Natural killer cell (primary cell): Measurements from ENCODE around the gene C1orf159. TPM values are rescaled to one million over a fixed set of nuclear protein-coding genes. Genes with fewer than 3 reads are reported as not detected.
"Not testable (repeated sequence)": the region's sequence is repeated elsewhere in the genome, so short reads cannot be mapped to it uniquely, and the experiment has no call there.

Experiments
- ATAC-seq, 3 donors: fragments of 150-1000 bp in 2 of 3; fragments of 200-7000 bp in 1 of 3; cut with Tn5 transposase; 1 replicate in 1 of 3; 2 replicates in 2 of 3; pipeline ENCODE4 v1.10.0; 2021; ENCODE audit warnings: mild to moderate bottlenecking in 2 of 3, moderate library complexity in 2 of 3
- DNase-seq, 2 donors: peaks; one replicate each; pipeline versions ENCODE4 v3.0.0 to v3.0.0-alpha.2; 2013 to 2021; ENCODE audit warnings: mixed read lengths in 1 of 2
- H3K27ac ChIP-seq: one replicate; pipeline ENCODE4 v1.5.1; 2013; ENCODE audit warnings: mild to moderate bottlenecking, low read length
- H3K27me3 ChIP-seq: one replicate; pipeline ENCODE4 v1.6.1; 2013; ENCODE audit warnings: low read length; ENCODE audit not compliant: control insufficient read depth, insufficient read depth
- H3K36me3 ChIP-seq: one replicate; pipeline ENCODE4 v1.6.1; 2013; ENCODE audit warnings: low read length; ENCODE audit not compliant: control insufficient read depth, insufficient read depth
- H3K4me1 ChIP-seq: one replicate; pipeline ENCODE4 v1.6.1; 2013; ENCODE audit warnings: low read length; ENCODE audit not compliant: control insufficient read depth, insufficient read depth
- H3K4me3 ChIP-seq: one replicate; pipeline ENCODE4 v1.5.1; 2013; ENCODE audit warnings: low read length
- H3K9me3 ChIP-seq: one replicate; pipeline ENCODE4 v1.6.1; 2013; ENCODE audit warnings: low read length; ENCODE audit not compliant: control insufficient read depth, insufficient read depth
- H3K27ac Mint-ChIP-seq, 2 donors: one replicate each; pipeline ENCODE4 v1.8.0; 2022; ENCODE audit warnings: mild to moderate bottlenecking in 2 of 2, mixed read lengths in 2 of 2, moderate library complexity in 1 of 2
- H3K27me3 Mint-ChIP-seq, 2 donors: one replicate each; pipeline ENCODE4 v1.8.0; 2022; ENCODE audit warnings: low read depth in 2 of 2, mixed read lengths in 2 of 2
- H3K36me3 Mint-ChIP-seq: one replicate; pipeline ENCODE4 v1.8.0; 2022; ENCODE audit warnings: mixed read lengths
- H3K4me1 Mint-ChIP-seq, 2 donors: one replicate each; pipeline ENCODE4 v1.8.0; 2022; ENCODE audit warnings: mixed read lengths in 2 of 2
- H3K4me3 Mint-ChIP-seq: one replicate; pipeline ENCODE4 v1.8.0; 2022; ENCODE audit warnings: mild to moderate bottlenecking, moderate library complexity, mixed read lengths
- H3K9me3 Mint-ChIP-seq, 2 donors: one replicate each; pipeline ENCODE4 v1.8.0; 2022; ENCODE audit warnings: mixed read lengths in 2 of 2
- CTCF ChIP-seq: fragments of 200-600 bp; IDR thresholded peaks from one replicate; pipeline ENCODE4 v1.8.0; 2022; ENCODE audit warnings: antibody characterized with exemption
- WGBS: methylation state at CpG from one replicate; pipeline ENCODE4 v1.1.7; 2013; ENCODE audit warnings: missing lambda C conversion rate; ENCODE audit not compliant: insufficient coverage; 5-methylcytosine and 5-hydroxymethylcytosine counted together
- intact Hi-C: fragments of 100-400 bp; cut with micrococcal nuclease; formaldehyde crosslinking; loops from one replicate; pipeline ENCODE4 v1.14.2; 2022
- total RNA-seq, 4 donors: library from RNA; stranded (reverse); fragments of 120-200 nt in 1 of 4; gene quantifications; one replicate each; pipeline versions ENCODE4 v1.2.3 to v1.2.4, GENCODE V29; 2013 to 2022

The C1orf159 gene
- total RNA-seq, 3 donors from 2014 or later (not counting 1 experiment from before 2014, with no cell fraction given): 19.6 to 25.1 (median 21.5) TPM

- ATAC-seq (no peak), DNase-seq (no peak)
- no peaks in the 10 kb centered on the region for H3K4me1 ChIP-seq
- intact Hi-C loops: no loop called here
- no peaks in the 10 kb centered on the region for H3K9me3 ChIP-seq
- H3K27ac ChIP-seq: no peak overlapping the region
- Mint-ChIP-seq H3K9me3 (no peaks in the 10 kb centered on the region), H3K4me3 (no peak overlapping the region), H3K36me3 (no peaks in the 10 kb centered on the region), H3K4me1 (peaks cover 0 to 5% of the 10 kb centered on the region in 2 donors), H3K27me3 (no peaks in the 10 kb centered on the region), H3K27ac (no peak overlapping the region)
- 99% methylated on average over 11 of the region's 11 CpGs for WGBS
- no peak overlapping the region for H3K4me3 ChIP-seq
- H3K36me3 ChIP-seq: no peaks in the 10 kb centered on the region
- no peak for TF ChIP-seq CTCF
- no peaks in the 10 kb centered on the region for H3K27me3 ChIP-seq
These were observed 15.6 kb downstream of the C1orf159 start for GRCh38 chr1:1100296-1100695.

- intact Hi-C loops: no loop called here
- DNase-seq (no peak), ATAC-seq (no peak)
- 74% methylated on average over 3 of the region's 4 CpGs for WGBS
- H3K27ac Mint-ChIP-seq: no peak overlapping the region
- H3K9me3 Mint-ChIP-seq: no peaks in the 10 kb centered on the region
- H3K4me3 ChIP-seq: no peak overlapping the region
- no peaks in the 10 kb centered on the region for H3K36me3 ChIP-seq
- no peak for TF ChIP-seq CTCF
- H3K27me3 ChIP-seq: no peaks in the 10 kb centered on the region
- no peak overlapping the region for H3K4me3 Mint-ChIP-seq
- H3K4me1 Mint-ChIP-seq: peaks cover 0 to 5% of the 10 kb centered on the region in 2 donors
- H3K27ac ChIP-seq: no peak overlapping the region
- no peaks in the 10 kb centered on the region for H3K4me1 ChIP-seq
- H3K27me3 Mint-ChIP-seq: no peaks in the 10 kb centered on the region
- no peaks in the 10 kb centered on the region for H3K36me3 Mint-ChIP-seq
- no peaks in the 10 kb centered on the region for H3K9me3 ChIP-seq
These were observed 16.2 kb downstream of the C1orf159 start for GRCh38 chr1:1099506-1100183.

GRCh38 chr1:1098681-1099421 is 17.0 kb downstream of the C1orf159 start:
- Mint-ChIP-seq H3K27ac (no peak overlapping the region), H3K9me3 (no peaks in the 10 kb centered on the region), H3K27me3 (no peaks in the 10 kb centered on the region), H3K4me3 (no peak overlapping the region), H3K36me3 (no peaks in the 10 kb centered on the region), H3K4me1 (no peaks in the 10 kb centered on the region)
- Histone ChIP-seq H3K27me3 (no peaks in the 10 kb centered on the region), H3K9me3 (no peaks in the 10 kb centered on the region), H3K4me1 (no peaks in the 10 kb centered on the region), H3K36me3 (no peaks in the 10 kb centered on the region), H3K4me3 (no peak overlapping the region), H3K27ac (no peak overlapping the region)
- intact Hi-C loops: no loop called here
- 89% methylated on average over 18 of the region's 18 CpGs for WGBS
- ATAC-seq (no peak), DNase-seq (peak in 1 of 2 donors; percentile 41)
- TF ChIP-seq CTCF: no peak

GRCh38 chr1:1096136-1096535 is 19.8 kb downstream of the C1orf159 start:
- H3K36me3 Mint-ChIP-seq, H3K9me3 Mint-ChIP-seq, H3K27ac Mint-ChIP-seq, H3K36me3 ChIP-seq, H3K27me3 Mint-ChIP-seq, H3K4me1 Mint-ChIP-seq, H3K4me3 Mint-ChIP-seq, H3K27ac ChIP-seq, DNase-seq, H3K27me3 ChIP-seq, H3K9me3 ChIP-seq, H3K4me1 ChIP-seq, H3K4me3 ChIP-seq, intact Hi-C loops, ATAC-seq: not testable (repeated sequence)
- WGBS: 94% methylated on average over 5 of the region's 5 CpGs
